Loucy (cell line): ENCODE data around the gene CMTM3.
"Not testable (repeated sequence)": the region's sequence is repeated elsewhere in the genome, so short reads cannot be mapped to it uniquely, and the experiment has no call there.

Source experiments
- H2AFZ ChIP-seq: fragments of 200-600 bp; sonication (generic); 2 replicates; pipeline ENCODE4 v1.6.0; 2016; ENCODE audit warnings: antibody characterized with exemption, mild to moderate bottlenecking, low read length, moderate library complexity
- H3F3A ChIP-seq: fragments of 200-600 bp; 2 replicates; pipeline ENCODE4 v1.6.0; 2016; ENCODE audit warnings: antibody characterized with exemption, low read depth, mild to moderate bottlenecking
- H3K27me3 ChIP-seq: fragments of 200-600 bp; sonication (generic); 2 replicates; pipeline ENCODE4 v1.6.1; 2014; ENCODE audit warnings: low read length, mild to moderate bottlenecking; ENCODE audit not compliant: insufficient read depth, poor library complexity, severe bottlenecking
- H3K36me3 ChIP-seq: fragments of 200-600 bp; sonication (generic); 2 replicates; pipeline ENCODE4 v1.6.1; 2016; ENCODE audit warnings: low read length; ENCODE audit not compliant: insufficient read depth
- H3K4me1 ChIP-seq: fragments of 200-600 bp; sonication (generic); 2 replicates; pipeline ENCODE4 v1.5.1; 2014; ENCODE audit warnings: low read length, mild to moderate bottlenecking; ENCODE audit not compliant: insufficient read depth, poor library complexity, severe bottlenecking
- H3K4me2 ChIP-seq: fragments of 200-600 bp; sonication (generic); 2 replicates; pipeline ENCODE4 v1.6.0; 2014; ENCODE audit warnings: antibody characterized with exemption, low read length, low read depth, mild to moderate bottlenecking; ENCODE audit not compliant: poor library complexity, severe bottlenecking
- H3K4me3 ChIP-seq: fragments of 200-600 bp; sonication (generic); 2 replicates; pipeline ENCODE4 v1.5.1; 2014; ENCODE audit warnings: low read length, mild to moderate bottlenecking, mixed read lengths; ENCODE audit not compliant: poor library complexity, severe bottlenecking
- H3K79me2 ChIP-seq: fragments of 200-600 bp; sonication (generic); 2 replicates; pipeline ENCODE4 v1.6.1; 2014; ENCODE audit warnings: low read length; ENCODE audit not compliant: insufficient read depth
- H3K9ac ChIP-seq: fragments of 200-600 bp; sonication (generic); 2 replicates; pipeline ENCODE4 v1.6.0; 2014; ENCODE audit warnings: mild to moderate bottlenecking, low read depth, low read length, moderate library complexity; ENCODE audit not compliant: poor library complexity, severe bottlenecking
- H3K9me2 ChIP-seq: fragments of 200-600 bp; sonication (generic); replicated peaks from 2 replicates; pipeline ENCODE4 v1.6.1; 2016; ENCODE audit warnings: low read depth, low read length, mixed read lengths
- H3K9me3 ChIP-seq: fragments of 200-600 bp; sonication (generic); 2 replicates; pipeline ENCODE4 v1.6.1; 2014; ENCODE audit warnings: mild to moderate bottlenecking, antibody characterized with exemption, low read length, low read depth; ENCODE audit not compliant: insufficient read depth
- H4K20me1 ChIP-seq: fragments of 200-600 bp; sonication (generic); 2 replicates; pipeline ENCODE4 v1.6.0; 2014; ENCODE audit warnings: antibody characterized with exemption, low read length, mild to moderate bottlenecking; ENCODE audit not compliant: insufficient read depth, poor library complexity, severe bottlenecking
- CTCF ChIP-seq: fragments of 200-600 bp; sonication (generic); conservative IDR thresholded peaks from 2 replicates; pipeline ENCODE4 v1.5.1; 2014; ENCODE audit warnings: mild to moderate bottlenecking, antibody characterized with exemption, low read length
- EZH2phosphoT487 ChIP-seq: fragments of 200-600 bp; IDR thresholded peaks from 2 replicates; pipeline ENCODE4 v1.6.1; 2018; ENCODE audit warnings: antibody characterized with exemption, mild to moderate bottlenecking, moderate library complexity, borderline replicate concordance

The CMTM3 gene

GRCh38 chr16:66629856-66630255 is 25.4 kb downstream of the CMTM3 start:
- H3K27me3 ChIP-seq, result no peaks in the 10 kb centered on the region
- H3K79me2 ChIP-seq, result no peaks in the 10 kb centered on the region
- no peaks in the 10 kb centered on the region for H3K4me1 ChIP-seq
- no peak overlapping the region for H3K4me2 ChIP-seq
- H3K36me3 ChIP-seq, result no peaks in the 10 kb centered on the region
- no peaks in the 10 kb centered on the region for H4K20me1 ChIP-seq
- H3K9me2 ChIP-seq, result no peaks in the 10 kb centered on the region
- H3K9ac ChIP-seq, result no peak overlapping the region
- no peaks in the 10 kb centered on the region for H3F3A ChIP-seq
- H2AFZ ChIP-seq, result no peak overlapping the region
- no peak overlapping the region for H3K4me3 ChIP-seq
- no peaks in the 10 kb centered on the region for H3K9me3 ChIP-seq
- no peak for TF ChIP-seq CTCF
- TF ChIP-seq EZH2phosphoT487, result no peak

DNA sequence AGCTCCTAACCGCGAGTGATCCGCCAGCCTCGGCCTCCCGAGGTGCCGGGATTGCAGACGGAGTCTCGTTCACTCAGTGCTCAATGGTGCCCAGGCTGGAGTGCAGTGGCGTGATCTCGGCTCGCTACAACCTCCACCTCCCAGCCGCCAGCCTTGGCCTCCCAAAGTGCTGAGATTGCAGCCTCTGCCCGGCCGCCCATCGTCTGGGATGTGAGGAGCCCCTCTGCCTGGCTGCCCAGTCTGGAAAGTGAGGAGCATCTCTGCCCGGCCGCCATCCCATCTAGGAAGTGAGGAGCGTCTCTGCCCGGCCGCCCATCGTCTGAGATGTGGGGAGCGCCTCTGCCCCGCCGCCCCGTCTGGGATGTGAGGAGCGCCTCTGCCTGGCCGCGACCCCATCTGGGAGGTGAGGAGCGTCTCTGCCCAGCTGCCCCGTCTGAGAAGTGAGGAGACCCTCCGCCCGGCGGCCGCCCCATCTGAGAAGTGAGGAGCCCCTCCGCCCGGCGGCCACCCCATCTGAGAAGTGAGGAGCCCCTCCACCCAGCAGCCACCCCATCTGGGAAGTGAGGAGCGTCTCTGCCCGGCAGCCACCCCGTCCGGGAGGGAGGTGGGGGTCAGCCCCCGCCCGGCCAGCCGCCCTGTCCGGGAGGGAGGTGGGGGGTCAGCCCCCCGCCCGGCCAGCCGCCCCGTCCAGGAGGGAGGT is 26.2 kb downstream of the CMTM3 start:
- not testable (repeated sequence) for H2AFZ ChIP-seq, H3K27me3 ChIP-seq, H3K36me3 ChIP-seq, H3K79me2 ChIP-seq, H3K9me3 ChIP-seq, H3K9ac ChIP-seq, H3K9me2 ChIP-seq, H4K20me1 ChIP-seq, H3K4me3 ChIP-seq, H3K4me2 ChIP-seq, H3K4me1 ChIP-seq, H3F3A ChIP-seq

- H3K9ac ChIP-seq, H3K9me2 ChIP-seq, H3K27me3 ChIP-seq, H3K4me2 ChIP-seq, H4K20me1 ChIP-seq, H3K36me3 ChIP-seq, H3K4me1 ChIP-seq, H3K4me3 ChIP-seq, H3K9me3 ChIP-seq, H3F3A ChIP-seq, H3K79me2 ChIP-seq, H2AFZ ChIP-seq: not testable (repeated sequence)
These were observed 27.1 kb downstream of the CMTM3 start for GRCh38 chr16:66631558-66631957.

GRCh38 chr16:66634527-66635196 is 30.2 kb downstream of the CMTM3 start:
- Histone ChIP-seq H3K36me3 (no peaks in the 10 kb centered on the region), H3K9ac (no peak overlapping the region), H3K79me2 (no peaks in the 10 kb centered on the region), H2AFZ (no peak overlapping the region), H3F3A (no peaks in the 10 kb centered on the region), H4K20me1 (no peaks in the 10 kb centered on the region), H3K9me3 (no peaks in the 10 kb centered on the region), H3K4me3 (no peak overlapping the region), H3K27me3 (no peaks in the 10 kb centered on the region), H3K4me1 (no peaks in the 10 kb centered on the region), H3K9me2 (no peaks in the 10 kb centered on the region), H3K4me2 (no peak overlapping the region)
- no peak for TF ChIP-seq CTCF
- TF ChIP-seq EZH2phosphoT487, result no peak
